BLaER1 treated with 17β-estradiol and CSF1 and Interleukin-3, amounts not matched to agents 10 nM and 100 nM (cell line): ENCODE results near the gene MUC6.
"Not testable (repeated sequence)": the region's sequence is repeated elsewhere in the genome, so short reads cannot be mapped to it uniquely, and the experiment has no call there.

Experiments
- H3K27ac ChIP-seq, 11 experiments: shearing (Covaris generic); formaldehyde crosslinking; 2 replicates each; pipeline ENCODE4 v1.8.1; 2022
- H3K27me3 ChIP-seq, 11 experiments: shearing (Covaris generic); formaldehyde crosslinking; 2 replicates each; pipeline ENCODE4 v1.8.1; 2022
- H3K36me3 ChIP-seq, 11 experiments: shearing (Covaris generic); formaldehyde crosslinking; 2 replicates each; pipeline ENCODE4 v1.8.1; 2022
- H3K4me1 ChIP-seq, 10 experiments: shearing (Covaris generic); formaldehyde crosslinking; 2 replicates each; pipeline ENCODE4 v1.8.1; 2022
- H3K4me2 ChIP-seq, 11 experiments: shearing (Covaris generic); formaldehyde crosslinking; 2 replicates each; pipeline ENCODE4 v1.8.1; 2022
- H3K4me3 ChIP-seq, 10 experiments: shearing (Covaris generic); formaldehyde crosslinking; 2 replicates each; pipeline ENCODE4 v1.8.1; 2022
- H3K9ac ChIP-seq, 11 experiments: shearing (Covaris generic); formaldehyde crosslinking; 2 replicates each; pipeline ENCODE4 v1.8.1; 2022
- H3K9me3 ChIP-seq, 11 experiments: shearing (Covaris generic); formaldehyde crosslinking; replicated peaks in 1 of 11; 2 replicates each; pipeline ENCODE4 v1.8.1; 2022
- H4K20me1 ChIP-seq, 11 experiments: shearing (Covaris generic); formaldehyde crosslinking; 2 replicates each; pipeline ENCODE4 v1.8.1; 2022
- Cebpa-rat ChIP-seq, 11 experiments: shearing (Covaris generic); IDR thresholded peaks; 2 replicates each; pipeline ENCODE4 v1.8.1; 2022

The MUC6 gene

GRCh38 chr11:984546-984945 lies 52.0 kb downstream of the MUC6 start:
- Histone ChIP-seq H4K20me1 (peaks cover 0 to 94% (median 16%) of the 10 kb centered on the region in 11 experiments; a peak in 17 of 22 replicates), H3K27me3 (no peaks in the 10 kb centered on the region), H3K4me3 (no peak overlapping the region), H3K9ac (no peak overlapping the region; a peak in 1 of 22 replicates), H3K4me2 (no peak overlapping the region), H3K4me1 (peaks cover 0 to 21% (median 10%) of the 10 kb centered on the region in 10 experiments; a peak in 16 of 20 replicates), H3K27ac (no peak overlapping the region), H3K36me3 (peaks cover 83 to 94% (median 89%) of the 10 kb centered on the region in 11 experiments), H3K9me3 (no peaks in the 10 kb centered on the region)
- TF ChIP-seq Cebpa-rat (IDR thresholded peaks at IDR 0.05) = no peak

DNA sequence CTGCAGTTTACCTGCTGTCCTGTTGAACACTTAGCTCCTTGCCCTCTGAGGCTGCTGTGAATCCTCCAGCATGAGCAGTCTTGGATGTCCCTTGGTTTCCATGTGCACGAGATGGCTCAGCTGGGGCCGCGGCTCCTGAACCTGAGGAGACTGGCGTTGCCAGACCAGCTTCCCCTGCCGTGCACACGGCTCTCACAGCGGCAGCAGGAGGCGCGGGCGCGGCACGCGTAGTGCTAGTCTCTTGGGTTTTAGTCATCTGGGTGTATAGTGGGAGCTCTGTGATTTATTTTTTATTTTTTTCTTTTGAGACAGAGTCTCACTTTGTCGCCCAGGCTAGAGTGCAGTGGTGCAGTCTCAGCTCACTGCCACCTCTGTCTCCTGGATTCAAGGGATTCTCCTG lies 54.8 kb downstream of the MUC6 start:
- peaks cover 21 to 95% (median 44%) of the 10 kb centered on the region in 11 experiments for H4K20me1 ChIP-seq
- no peak overlapping the region for H3K9ac ChIP-seq
- no peak overlapping the region; a peak in 1 of 22 replicates for H3K4me2 ChIP-seq
- H3K9me3 ChIP-seq = no peaks in the 10 kb centered on the region
- TF ChIP-seq Cebpa-rat (IDR thresholded peaks at IDR 0.05) = no peak
- H3K36me3 ChIP-seq = peaks cover 66 to 94% (median 81%) of the 10 kb centered on the region in 11 experiments
- H3K4me1 ChIP-seq = peaks cover 23 to 49% (median 38%) of the 10 kb centered on the region in 10 experiments
- H3K27ac ChIP-seq = no peak overlapping the region
- no peak overlapping the region for H3K4me3 ChIP-seq
- H3K27me3 ChIP-seq = no peaks in the 10 kb centered on the region

DNA sequence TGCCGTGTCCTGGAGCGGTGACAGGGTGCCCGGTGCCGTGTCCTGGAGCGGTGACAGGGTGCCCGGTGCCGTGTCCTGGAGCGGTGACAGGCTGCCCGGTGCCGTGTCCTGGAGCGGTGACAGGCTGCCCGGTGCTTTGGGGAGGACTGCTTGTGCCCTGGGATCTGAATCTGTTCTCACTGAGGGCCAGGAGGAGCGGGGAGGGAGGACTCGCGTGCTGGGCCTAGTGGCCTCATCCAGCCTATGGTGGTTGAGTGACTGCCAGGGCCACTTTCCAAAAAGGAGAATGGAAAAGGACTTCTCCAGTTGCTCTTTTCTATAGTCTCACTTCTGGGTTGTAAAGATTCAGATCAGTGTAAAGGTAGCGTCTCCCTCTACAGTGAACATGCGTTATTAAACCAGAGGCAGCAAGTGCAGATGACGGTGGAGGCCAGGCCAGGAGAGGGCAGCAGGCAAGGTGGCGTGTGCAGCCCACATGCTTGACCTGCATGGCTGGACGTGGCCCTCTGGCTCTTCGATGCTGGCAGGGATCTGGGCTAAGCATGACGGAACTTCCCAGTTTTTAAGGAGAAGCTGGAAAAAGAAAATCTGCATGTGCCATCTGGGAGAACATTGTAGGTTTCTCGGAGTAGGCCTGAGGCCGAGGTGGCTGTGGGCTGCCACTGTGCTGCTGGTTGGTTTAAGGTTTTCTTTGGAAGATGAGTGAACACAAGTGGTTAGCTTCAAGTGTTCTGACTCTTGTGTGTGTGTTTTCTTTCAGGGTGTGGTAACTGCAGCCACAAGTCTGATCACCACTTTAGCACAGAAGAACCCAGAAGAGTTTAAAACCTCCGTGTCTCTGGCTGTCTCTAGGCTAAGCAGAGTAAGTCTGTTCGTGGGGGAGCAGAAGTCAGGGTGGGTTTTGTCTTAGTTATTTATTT lies 55.8 kb downstream of the MUC6 start:
- H3K9me3 ChIP-seq = no peaks in the 10 kb centered on the region
- peaks cover 60 to 94% (median 72%) of the 10 kb centered on the region in 11 experiments for H3K36me3 ChIP-seq
- H4K20me1 ChIP-seq = peaks cover 28 to 95% (median 54%) of the 10 kb centered on the region in 11 experiments
- no peaks in the 10 kb centered on the region for H3K27me3 ChIP-seq
- no peak overlapping the region for H3K4me3 ChIP-seq
- H3K4me1 ChIP-seq = peaks cover 32 to 59% (median 48%) of the 10 kb centered on the region in 10 experiments
- H3K27ac ChIP-seq = no peak overlapping the region
- no peak for TF ChIP-seq Cebpa-rat (IDR thresholded peaks at IDR 0.05)
- peak overlapping the region in 1 of 11 experiments; percentile 31; a peak in 2 of 22 replicates for H3K9ac ChIP-seq
- peak overlapping the region in 3 of 11 experiments; percentile 2 to 17 (median 15); a peak in 2 of 22 replicates for H3K4me2 ChIP-seq

DNA sequence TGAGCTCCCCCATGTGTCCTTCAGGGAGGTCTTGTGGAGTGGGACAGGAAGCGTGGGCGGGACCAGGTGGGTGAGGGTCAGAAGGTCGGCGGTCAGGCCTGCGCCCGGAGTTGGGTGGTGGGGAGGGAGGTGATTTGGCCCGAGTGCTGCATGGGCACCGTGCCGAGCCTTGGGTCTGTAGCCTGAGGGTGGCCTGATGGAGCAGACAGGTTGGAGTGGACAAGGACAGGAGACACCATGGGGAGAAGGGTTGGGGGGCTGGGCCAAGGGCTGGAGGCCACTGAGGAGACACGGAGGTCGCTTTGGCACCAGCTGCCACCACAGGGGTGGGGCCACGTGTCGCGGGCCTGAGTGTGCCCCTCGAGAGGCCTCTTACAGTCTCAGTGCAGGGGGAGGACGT lies 57.7 kb downstream of the MUC6 start:
- H3K9me3 ChIP-seq = no peaks in the 10 kb centered on the region
- H3K27ac ChIP-seq = peak overlapping the region in 6 of 11 experiments; percentile 34 to 66 (median 52); a peak in 11 of 22 replicates
- H3K36me3 ChIP-seq = peaks cover 50 to 94% (median 72%) of the 10 kb centered on the region in 11 experiments
- H3K4me3 ChIP-seq = no peak overlapping the region; a peak in 1 of 20 replicates
- H4K20me1 ChIP-seq = peaks cover 34 to 94% (median 70%) of the 10 kb centered on the region in 11 experiments
- peak overlapping the region in 9 of 11 experiments; percentile 5 to 68 (median 30); a peak in 13 of 22 replicates for H3K9ac ChIP-seq
- H3K4me2 ChIP-seq = peak overlapping the region; percentile 44 to 84 (median 71)
- H3K27me3 ChIP-seq = no peaks in the 10 kb centered on the region
- TF ChIP-seq Cebpa-rat (IDR thresholded peaks at IDR 0.05) = no peak
- H3K4me1 ChIP-seq = peaks cover 34 to 70% (median 55%) of the 10 kb centered on the region in 10 experiments

- peak overlapping the region in 5 of 11 experiments; percentile 23 to 68 (median 53); a peak in 9 of 22 replicates for H3K9ac ChIP-seq
- TF ChIP-seq Cebpa-rat (IDR thresholded peaks at IDR 0.05) = no peak
- H3K36me3 ChIP-seq = peaks cover 47 to 96% (median 73%) of the 10 kb centered on the region in 11 experiments
- no peaks in the 10 kb centered on the region for H3K9me3 ChIP-seq
- H3K4me3 ChIP-seq = no peak overlapping the region; a peak in 1 of 20 replicates
- peaks cover 36 to 77% (median 62%) of the 10 kb centered on the region in 10 experiments for H3K4me1 ChIP-seq
- H4K20me1 ChIP-seq = peaks cover 40 to 98% (median 77%) of the 10 kb centered on the region in 11 experiments
- peak overlapping the region; percentile 44 to 84 (median 71) for H3K4me2 ChIP-seq
- no peaks in the 10 kb centered on the region for H3K27me3 ChIP-seq
- peak overlapping the region in 4 of 11 experiments; percentile 52 to 66 (median 54); a peak in 7 of 22 replicates for H3K27ac ChIP-seq
Observed at GRCh38 chr11:977830-978720, 58.4 kb downstream of the MUC6 start.

DNA sequence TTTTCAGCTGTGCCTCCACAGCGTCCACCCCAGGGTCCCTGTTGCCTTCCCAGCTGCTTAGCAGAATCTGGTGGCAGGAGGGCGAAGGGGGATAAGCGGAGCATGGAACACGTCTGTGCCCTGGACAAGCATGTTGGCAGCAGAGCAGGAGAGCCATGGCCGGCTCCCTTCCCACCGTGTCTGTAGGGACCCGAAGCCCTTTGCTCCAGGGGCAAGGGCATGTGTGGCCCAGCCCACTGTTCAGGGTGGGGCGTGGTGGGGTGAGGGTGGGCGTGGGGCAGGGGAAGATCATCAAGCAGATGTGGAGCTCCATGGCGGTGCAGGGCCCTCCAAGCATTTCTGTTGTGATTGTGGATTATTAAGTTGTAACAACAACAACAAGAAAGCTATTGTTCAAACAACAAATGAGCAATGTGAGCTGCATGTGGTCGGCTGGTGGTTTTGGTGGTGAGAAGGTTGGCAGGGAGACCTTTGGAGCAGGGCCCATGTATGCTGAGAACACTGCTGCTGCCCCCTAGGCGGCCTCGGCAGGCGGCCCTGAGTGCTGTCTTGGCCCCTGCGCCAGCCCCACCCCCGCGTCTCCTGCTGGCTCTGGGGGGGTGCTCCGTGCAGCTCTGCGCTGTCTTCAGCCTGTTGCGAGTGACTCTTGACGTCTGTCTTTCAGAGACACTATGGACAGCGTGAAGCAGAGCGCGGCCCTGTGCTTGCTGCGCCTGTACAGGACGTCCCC lies 59.9 kb downstream of the MUC6 start:
- H4K20me1 ChIP-seq = peaks cover 55 to 98% (median 88%) of the 10 kb centered on the region in 11 experiments

DNA sequence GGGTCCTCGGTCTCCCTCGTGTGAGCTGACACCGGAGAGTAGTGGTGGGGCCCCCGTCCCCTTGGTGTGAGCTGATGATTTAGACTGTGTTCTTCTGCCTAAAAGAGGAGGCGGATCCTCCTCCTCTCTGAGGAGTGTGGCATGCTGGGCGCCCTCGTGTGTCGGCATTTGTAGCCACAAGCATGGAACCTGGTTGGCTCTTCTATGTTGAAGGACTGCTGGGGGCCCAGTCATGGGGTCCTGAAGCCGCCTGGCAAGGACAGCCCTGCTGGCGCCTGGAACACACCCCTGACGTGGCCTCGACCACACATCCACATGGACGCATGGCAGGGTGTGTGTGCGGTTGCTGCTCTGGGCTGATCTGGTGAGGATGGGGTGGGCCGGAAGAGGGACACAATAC lies 60.7 kb downstream of the MUC6 start:
- Histone ChIP-seq H3K4me2 (peak overlapping the region in 9 of 11 experiments; percentile 18 to 84 (median 75); a peak in 17 of 22 replicates), H3K4me1 (peaks cover 58 to 89% (median 80%) of the 10 kb centered on the region in 10 experiments), H3K9me3 (no peaks in the 10 kb centered on the region), H3K27ac (no peak overlapping the region), H3K4me3 (no peak overlapping the region), H3K9ac (0 out of 22 replicates have a peak overlapping the region, but pooled peaks of 2 of the 11 experiments have one; percentile 2 to 9), H3K27me3 (no peaks in the 10 kb centered on the region), H4K20me1 (peaks cover 62 to 98% (median 88%) of the 10 kb centered on the region in 11 experiments), H3K36me3 (peaks cover 38 to 96% (median 66%) of the 10 kb centered on the region in 11 experiments)
- TF ChIP-seq Cebpa-rat (IDR thresholded peaks at IDR 0.05) = no peak

More for the DNA sequence above, 59.9 kb downstream of the MUC6 start:
- no peak for TF ChIP-seq Cebpa-rat (IDR thresholded peaks at IDR 0.05)
- peak overlapping the region in 4 of 11 experiments; percentile 2 to 37 (median 19); a peak in 1 of 22 replicates for H3K9ac ChIP-seq
- no peak overlapping the region for H3K4me3 ChIP-seq
- H3K4me1 ChIP-seq = peaks cover 51 to 89% (median 77%) of the 10 kb centered on the region in 10 experiments
- no peak overlapping the region for H3K27ac ChIP-seq
- H3K9me3 ChIP-seq = no peaks in the 10 kb centered on the region
- H3K36me3 ChIP-seq = peaks cover 46 to 96% (median 73%) of the 10 kb centered on the region in 11 experiments
- peak overlapping the region; percentile 41 to 84 (median 71); a peak in 20 of 22 replicates for H3K4me2 ChIP-seq
- H3K27me3 ChIP-seq = no peaks in the 10 kb centered on the region

- Histone ChIP-seq H3K36me3 (peaks cover 36 to 96% (median 62%) of the 10 kb centered on the region in 11 experiments), H4K20me1 (peaks cover 67 to 98% (median 90%) of the 10 kb centered on the region in 11 experiments), H3K4me1 (peaks cover 63 to 89% (median 84%) of the 10 kb centered on the region in 10 experiments), H3K4me2 (peak overlapping the region in 5 of 11 experiments; percentile 66 to 84 (median 80); a peak in 6 of 22 replicates)
- H3K9me3 ChIP-seq, H3K27ac ChIP-seq, H3K27me3 ChIP-seq, H3K4me3 ChIP-seq, H3K9ac ChIP-seq: not testable (repeated sequence)
Observed at GRCh38 chr11:975376-975775, 61.1 kb downstream of the MUC6 start.
